Suprapubic skin (tissue), 4 donors: ENCODE measurements around the gene PDCD10. TPM values are rescaled to one million over a fixed set of nuclear protein-coding genes. Genes with fewer than 3 reads are reported as not detected.

Experiments
- DNase-seq, 2 donors: peaks; one replicate each; pipeline ENCODE4 v3.0.0-alpha.2; 2019; ENCODE audit warnings: low spot score in 2 of 2
- H3K27ac ChIP-seq: fragments of 200-600 bp; sonication (generic); one replicate; pipeline ENCODE4 v1.5.1; 2019
- H3K27me3 ChIP-seq: fragments of 200-600 bp; sonication (generic); one replicate; pipeline ENCODE4 v1.5.1; 2019
- H3K36me3 ChIP-seq: fragments of 200-600 bp; sonication (generic); one replicate; pipeline ENCODE4 v1.5.1; 2019
- H3K4me1 ChIP-seq: fragments of 200-600 bp; sonication (generic); one replicate; pipeline ENCODE4 v1.5.1; 2019
- H3K4me3 ChIP-seq: fragments of 200-600 bp; sonication (generic); one replicate; pipeline ENCODE4 v1.5.1; 2019; ENCODE audit warnings: mild to moderate bottlenecking
- H3K9me3 ChIP-seq: fragments of 200-600 bp; sonication (generic); one replicate; pipeline ENCODE4 v1.5.1; 2019
- CTCF ChIP-seq, 2 donors: fragments of 200-600 bp in 1 of 2; fragments of 450-650 bp in 1 of 2; sonication (generic) in 1 of 2; IDR thresholded peaks; one replicate each; pipeline ENCODE4 v1.5.1; 2016 to 2019; ENCODE audit warnings: antibody characterized with exemption in 2 of 2, mild to moderate bottlenecking in 1 of 2, moderate library complexity in 1 of 2
- EP300 ChIP-seq: sonication (generic); formaldehyde crosslinking; IDR thresholded peaks from one replicate; pipeline ENCODE4 v1.6.1; 2017; ENCODE audit warnings: antibody characterized with exemption
- POLR2A ChIP-seq, 2 donors: fragments of 450-650 bp; IDR thresholded peaks; one replicate each; pipeline ENCODE4 v1.6.1; 2017; ENCODE audit warnings: antibody characterized with exemption in 2 of 2, mild to moderate bottlenecking in 2 of 2, moderate library complexity in 2 of 2
- POLR2AphosphoS5 ChIP-seq, 3 donors: sonication (generic); formaldehyde crosslinking; IDR thresholded peaks; one replicate each; pipeline ENCODE4 v1.6.1; 2017; ENCODE audit warnings: antibody characterized with exemption in 3 of 3
- whole genome bisulfite sequencing: methylation state at CpG from one replicate; pipeline ENCODE4 v1.1.5; 2018; 5-methylcytosine and 5-hydroxymethylcytosine counted together
- total RNA-seq, 4 donors: library from RNA; depleted of rRNA; stranded (reverse); fragments of >200 nt; gene quantifications; one replicate each; pipeline ENCODE4 v1.1.0, GENCODE V29; 2016

PDCD10 gene
- total RNA-seq, 4 donors from 2014 or later: 45.7 to 57.2 (median 53.2) TPM

DNA sequence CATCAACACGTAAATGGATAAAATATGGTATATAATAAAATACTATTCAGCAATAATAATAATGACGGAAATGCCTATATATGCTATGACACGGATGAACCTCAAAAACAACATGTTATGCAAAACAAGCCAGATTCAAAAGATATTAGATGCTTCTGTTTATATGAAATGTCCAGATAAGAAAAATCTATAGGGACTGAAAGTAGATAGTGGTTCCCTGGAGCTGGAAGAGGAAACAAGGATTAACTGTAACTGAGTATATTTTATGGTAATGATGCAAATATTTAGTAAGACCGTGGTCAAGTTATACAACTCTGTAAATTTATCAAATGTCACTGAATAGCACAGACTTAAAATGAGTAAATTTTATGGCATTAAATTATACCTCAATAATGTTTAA is 55.2 kb downstream of the PDCD10 start:
- Histone ChIP-seq H3K27ac (no peak overlapping the region), H3K36me3 (peaks cover 45% of the 10 kb centered on the region), H3K9me3 (peaks cover 10% of the 10 kb centered on the region), H3K27me3 (no peaks in the 10 kb centered on the region), H3K4me1 (no peaks in the 10 kb centered on the region), H3K4me3 (no peak overlapping the region)
- WGBS: 95% methylated on average over 4 of the region's 4 CpGs
- no peak for DNase-seq
- no peak for TF ChIP-seq EP300
- TF ChIP-seq CTCF (IDR thresholded peaks at IDR 0.05): no peak
- TF ChIP-seq POLR2A (IDR thresholded peaks at IDR 0.05): no peak
- TF ChIP-seq POLR2AphosphoS5 (IDR thresholded peaks at IDR 0.05): no peak

DNA sequence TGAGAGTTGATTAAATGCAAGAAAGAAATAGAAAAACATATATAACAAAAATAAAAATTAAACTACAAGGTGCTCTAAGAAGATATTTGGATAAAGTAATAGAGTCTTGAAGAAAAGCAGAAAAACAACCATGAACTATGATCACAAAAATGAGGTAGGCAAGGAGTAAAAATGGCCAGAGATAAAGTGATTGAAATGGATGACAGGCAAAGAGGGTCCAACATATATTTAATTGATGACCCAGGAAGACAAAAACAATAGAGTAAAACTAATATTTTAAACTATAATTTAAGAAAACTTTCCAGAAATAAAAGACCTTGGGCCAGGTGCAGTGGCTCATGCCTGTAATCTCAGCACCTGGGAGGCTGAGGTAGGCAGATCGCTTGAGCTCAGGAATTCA is 58.8 kb downstream of the PDCD10 start:
- peaks cover 10% of the 10 kb centered on the region for H3K9me3 ChIP-seq
- no peak for TF ChIP-seq CTCF (IDR thresholded peaks at IDR 0.05)
- no peak for TF ChIP-seq POLR2A (IDR thresholded peaks at IDR 0.05)
- WGBS: 92% methylated on average over 1 of the region's 1 CpG
- H3K27ac ChIP-seq: no peak overlapping the region
- DNase-seq: no peak
- H3K4me3 ChIP-seq: no peak overlapping the region
- no peaks in the 10 kb centered on the region for H3K4me1 ChIP-seq
- H3K27me3 ChIP-seq: no peaks in the 10 kb centered on the region
- H3K36me3 ChIP-seq: peaks cover 40% of the 10 kb centered on the region

DNA sequence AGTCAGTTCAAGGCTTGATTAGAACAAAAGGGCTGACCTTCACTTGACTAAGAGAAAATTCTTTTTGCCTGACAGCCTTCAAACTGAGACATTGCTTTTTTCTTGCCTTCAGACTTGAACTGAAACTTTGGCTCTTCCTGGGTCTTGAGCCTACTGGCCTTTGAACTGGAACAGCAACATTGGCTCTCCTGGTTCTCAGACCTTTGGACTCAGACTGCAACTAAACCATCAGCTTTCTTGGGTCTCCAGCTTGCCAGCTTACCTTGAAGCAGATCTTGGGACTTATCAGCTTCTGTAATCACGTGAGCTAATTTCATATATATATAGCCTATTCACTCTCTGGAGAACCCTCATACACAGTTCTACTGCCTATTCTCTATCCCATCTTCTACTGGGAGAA is 61.5 kb downstream of the PDCD10 start:
- no peaks in the 10 kb centered on the region for H3K27me3 ChIP-seq
- no peak overlapping the region for H3K27ac ChIP-seq
- H3K36me3 ChIP-seq: peaks cover 43% of the 10 kb centered on the region
- TF ChIP-seq EP300: no peak
- no peak for DNase-seq
- H3K9me3 ChIP-seq: peaks cover 10% of the 10 kb centered on the region
- WGBS: 86% methylated on average over 1 of the region's 1 CpG
- no peaks in the 10 kb centered on the region for H3K4me1 ChIP-seq
- H3K4me3 ChIP-seq: no peak overlapping the region

GRCh38 chr3:167671878-167672427 is 62.7 kb downstream of the PDCD10 start:
- Histone ChIP-seq H3K36me3 (peaks cover 40% of the 10 kb centered on the region), H3K27me3 (no peaks in the 10 kb centered on the region), H3K27ac (no peak overlapping the region), H3K4me3 (no peak overlapping the region), H3K9me3 (peaks cover 10% of the 10 kb centered on the region), H3K4me1 (no peaks in the 10 kb centered on the region)
- DNase-seq: no peak
- WGBS: 87% methylated on average over 4 of the region's 4 CpGs
- TF ChIP-seq EP300: no peak
- no peak for TF ChIP-seq CTCF (IDR thresholded peaks at IDR 0.05)
- TF ChIP-seq POLR2AphosphoS5 (IDR thresholded peaks at IDR 0.05): no peak
- no peak for TF ChIP-seq POLR2A (IDR thresholded peaks at IDR 0.05)

DNA sequence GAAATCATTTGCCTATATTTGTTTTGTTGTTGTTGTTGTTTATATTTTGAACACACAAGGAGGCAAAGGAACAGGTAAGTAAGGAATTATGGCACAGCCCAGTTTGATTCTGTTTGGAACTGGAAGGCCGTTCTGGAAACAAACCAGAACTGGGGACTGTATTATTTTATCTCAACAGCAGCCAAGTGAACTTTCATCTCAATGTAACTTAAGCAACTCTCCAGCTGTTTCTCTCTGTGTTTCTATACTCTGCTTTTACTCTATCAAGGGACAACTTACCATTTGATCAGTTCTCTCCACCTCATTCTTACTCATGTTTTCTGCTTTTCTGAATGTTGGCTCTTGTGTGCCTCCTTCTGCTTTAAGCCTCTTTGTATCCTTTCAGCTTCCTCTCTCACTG is 65.0 kb downstream of the PDCD10 start:
- Histone ChIP-seq H3K27ac (no peak overlapping the region), H3K4me3 (no peak overlapping the region), H3K27me3 (no peaks in the 10 kb centered on the region), H3K9me3 (no peaks in the 10 kb centered on the region), H3K4me1 (no peaks in the 10 kb centered on the region), H3K36me3 (peaks cover 20% of the 10 kb centered on the region)
- no peak for DNase-seq
- TF ChIP-seq CTCF (IDR thresholded peaks at IDR 0.05): no peak
- TF ChIP-seq EP300: no peak
- no peak for TF ChIP-seq POLR2A (IDR thresholded peaks at IDR 0.05)
- no peak for TF ChIP-seq POLR2AphosphoS5 (IDR thresholded peaks at IDR 0.05)
- WGBS: 100% methylated on average over 1 of the region's 1 CpG

- TF ChIP-seq CTCF (IDR thresholded peaks at IDR 0.05) (no peak), POLR2A (IDR thresholded peaks at IDR 0.05) (no peak), POLR2AphosphoS5 (IDR thresholded peaks at IDR 0.05) (no peak), EP300 (no peak)
- Histone ChIP-seq H3K27me3 (no peaks in the 10 kb centered on the region), H3K4me3 (no peak overlapping the region), H3K9me3 (no peaks in the 10 kb centered on the region), H3K36me3 (peaks cover 10% of the 10 kb centered on the region), H3K4me1 (no peaks in the 10 kb centered on the region), H3K27ac (no peak overlapping the region)
- 83% methylated on average over 1 of the region's 1 CpG for WGBS
- DNase-seq: no peak
These were observed 66.0 kb downstream of the PDCD10 start for GRCh38 chr3:167668651-167669050.
